ENCODE measurements around the gene ADRM1. TPM values are rescaled to one million over a fixed set of nuclear protein-coding genes. Genes with fewer than 3 reads are reported as not detected.

The ADRM1 gene
- total RNA-seq, 2 experiments from 2014 or later = 97.7 to 103 TPM

DNA sequence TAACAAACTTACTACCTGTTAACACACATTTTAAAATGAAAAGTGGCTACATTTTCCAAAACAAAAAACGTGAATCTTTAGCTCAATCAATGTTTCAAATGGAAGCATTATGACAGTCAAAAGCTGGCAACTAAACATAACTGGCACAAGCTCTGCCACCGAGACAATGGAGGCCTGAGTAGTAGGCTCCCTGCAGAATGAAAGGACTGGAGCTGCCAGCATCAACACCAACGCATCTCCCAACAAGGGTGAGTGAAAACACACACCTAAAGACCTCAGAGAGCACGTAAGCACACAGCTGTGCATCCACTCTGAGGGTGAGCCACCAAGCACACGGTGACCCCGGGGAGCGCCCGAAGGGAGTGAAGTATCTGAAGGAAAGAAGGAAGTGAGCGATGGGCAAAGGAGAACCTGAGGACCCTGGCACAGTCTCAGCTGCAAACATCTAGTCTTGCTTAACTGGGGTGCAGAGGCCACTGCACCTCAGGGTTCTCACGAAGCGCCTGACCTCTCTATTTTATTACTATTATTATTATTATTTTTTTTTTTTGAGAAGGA is 1.6 kb upstream of the ADRM1 start:
- ATAC-seq (no peak), DNase-seq (no peak)
- no peaks in the 10 kb centered on the region for H3K27me3 Mint-ChIP-seq (ENCODE audit: low read depth)
- peaks cover 28% of the 10 kb centered on the region for H3K4me1 Mint-ChIP-seq (ENCODE audit: low read depth)
- peak overlapping the region; percentile 98 for H3K27ac Mint-ChIP-seq
- peaks cover 19% of the 10 kb centered on the region for H3K36me3 Mint-ChIP-seq (ENCODE audit: low read depth)
- no peak overlapping the region for H3K4me3 Mint-ChIP-seq
- no peaks in the 10 kb centered on the region for H3K9me3 Mint-ChIP-seq (ENCODE audit: insufficient read depth)
- POLR2A ChIA-PET = interaction anchor here (1.6 kb wide), 1 partner anchor 493 kb away, joined by 5 read pairs; no protein-coding TSS in a partner anchor
- CTCF ChIA-PET = interaction anchor here (0.9 to 4.5 kb wide), 4 partner anchors 9 to 82 kb away, joined by 4 to 31 read pairs (median 5); no protein-coding TSS in a partner anchor

GRCh38 chr20:62301773-62302340 is 940 bp upstream of the ADRM1 start:
- CTCF ChIA-PET = interaction anchor here (0.5 to 4.5 kb wide), 11 partner anchors 8 to 89 kb away, joined by 3 to 31 read pairs (median 4); partner anchors contain the start of gene RPS21
- POLR2A ChIA-PET = interaction anchor here (0.9 to 1.6 kb wide), 2 partner anchors 62 to 493 kb away, joined by 3 to 5 read pairs; no protein-coding TSS in a partner anchor
- Mint-ChIP-seq H3K27me3 (ENCODE audit: low read depth) (no peaks in the 10 kb centered on the region), H3K27ac (peak overlapping the region; percentile 98), H3K36me3 (ENCODE audit: low read depth) (peaks cover 24% of the 10 kb centered on the region), H3K9me3 (ENCODE audit: insufficient read depth) (no peaks in the 10 kb centered on the region), H3K4me1 (ENCODE audit: low read depth) (peaks cover 28% of the 10 kb centered on the region), H3K4me3 (peak overlapping the region; percentile 91)
- DNase-seq = peak; percentile 94
- ATAC-seq = peak; percentile 53

- H3K27ac Mint-ChIP-seq = peak overlapping the region; percentile 98
- no peaks in the 10 kb centered on the region for H3K9me3 Mint-ChIP-seq (ENCODE audit: insufficient read depth)
- ChIA-PET CTCF (interaction anchor here (1.2 to 4.5 kb wide), 4 partner anchors 65 to 84 kb away, joined by 3 to 31 read pairs (median 4); partner anchors contain the start of gene RPS21), POLR2A (no interaction called here)
- ATAC-seq = no peak
- H3K4me3 Mint-ChIP-seq = peak overlapping the region; percentile 91
- H3K4me1 Mint-ChIP-seq (ENCODE audit: low read depth) = peaks cover 28% of the 10 kb centered on the region
- H3K27me3 Mint-ChIP-seq (ENCODE audit: low read depth) = no peaks in the 10 kb centered on the region
- peaks cover 30% of the 10 kb centered on the region for H3K36me3 Mint-ChIP-seq (ENCODE audit: low read depth)
- no peak for DNase-seq
Observed at GRCh38 chr20:62303062-62303339, 204 bp downstream of the ADRM1 start.

- ChIA-PET CTCF (interaction anchor here (1.4 to 4.5 kb wide), 2 partner anchors 65 to 79 kb away, joined by 4 to 31 read pairs; no protein-coding TSS in a partner anchor), POLR2A (no interaction called here)
- no peaks in the 10 kb centered on the region for H3K9me3 Mint-ChIP-seq (ENCODE audit: insufficient read depth)
- H3K4me3 Mint-ChIP-seq = peak overlapping the region; percentile 91
- ATAC-seq = peak; percentile 17
- peaks cover 30% of the 10 kb centered on the region for H3K36me3 Mint-ChIP-seq (ENCODE audit: low read depth)
- peak; percentile 33 for DNase-seq
- peaks cover 28% of the 10 kb centered on the region for H3K4me1 Mint-ChIP-seq (ENCODE audit: low read depth)
- no peaks in the 10 kb centered on the region for H3K27me3 Mint-ChIP-seq (ENCODE audit: low read depth)
- H3K27ac Mint-ChIP-seq = peak overlapping the region; percentile 84
Observed at GRCh38 chr20:62303340-62304226, 786 bp downstream of the ADRM1 start.

- no peak for DNase-seq
- no peaks in the 10 kb centered on the region for H3K27me3 Mint-ChIP-seq (ENCODE audit: low read depth)
- POLR2A ChIA-PET = no interaction called here
- peaks cover 28% of the 10 kb centered on the region for H3K4me1 Mint-ChIP-seq (ENCODE audit: low read depth)
- H3K4me3 Mint-ChIP-seq = peak overlapping the region; percentile 91
- no peaks in the 10 kb centered on the region for H3K9me3 Mint-ChIP-seq (ENCODE audit: insufficient read depth)
- CTCF ChIA-PET = no interaction called here
- peak overlapping the region; percentile 84 for H3K27ac Mint-ChIP-seq
- no peak for ATAC-seq
- peaks cover 35% of the 10 kb centered on the region for H3K36me3 Mint-ChIP-seq (ENCODE audit: low read depth)
Observed at GRCh38 chr20:62304331-62305148, 1.7 kb downstream of the ADRM1 start.

DNA sequence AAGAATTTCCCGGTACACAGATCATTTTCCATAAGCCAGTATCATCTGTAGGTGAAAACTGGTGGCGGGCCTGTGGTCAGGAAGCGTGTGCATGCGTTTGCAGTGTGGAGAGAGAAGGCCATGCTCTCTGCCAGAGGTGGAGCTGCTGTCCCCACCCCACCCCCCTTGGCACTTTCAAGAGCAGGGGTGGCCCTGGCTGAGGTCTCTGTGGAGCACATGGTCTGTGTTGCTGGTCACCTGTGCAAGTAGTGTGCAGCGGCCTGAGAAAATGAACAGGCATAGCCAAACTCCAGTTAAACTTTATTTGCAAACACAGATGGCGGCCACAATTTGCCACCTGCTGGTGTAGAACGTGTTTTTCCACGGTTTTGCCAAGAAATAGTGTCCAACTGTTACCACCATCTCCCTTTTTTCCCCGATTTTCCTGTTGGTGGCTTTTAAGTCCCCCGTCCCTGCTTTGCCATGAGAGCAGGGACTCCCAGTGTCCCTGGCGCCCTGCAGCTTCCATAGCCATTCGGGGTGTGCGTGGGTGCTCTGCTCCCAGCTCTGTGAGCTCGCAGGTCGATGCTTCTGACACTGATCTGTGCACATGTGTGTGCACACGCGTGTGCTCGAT is 2.5 kb downstream of the ADRM1 start:
- Mint-ChIP-seq H3K27ac (peak overlapping the region; percentile 67), H3K4me1 (ENCODE audit: low read depth) (peaks cover 28% of the 10 kb centered on the region), H3K4me3 (peak overlapping the region; percentile 91), H3K9me3 (ENCODE audit: insufficient read depth) (no peaks in the 10 kb centered on the region), H3K27me3 (ENCODE audit: low read depth) (no peaks in the 10 kb centered on the region), H3K36me3 (ENCODE audit: low read depth) (peaks cover 35% of the 10 kb centered on the region)
- no peak for DNase-seq
- POLR2A ChIA-PET = no interaction called here
- CTCF ChIA-PET = interaction anchor here (1.7 kb wide), 1 partner anchor 503 kb away, joined by 4 read pairs; no protein-coding TSS in a partner anchor
- no peak for ATAC-seq

DNA sequence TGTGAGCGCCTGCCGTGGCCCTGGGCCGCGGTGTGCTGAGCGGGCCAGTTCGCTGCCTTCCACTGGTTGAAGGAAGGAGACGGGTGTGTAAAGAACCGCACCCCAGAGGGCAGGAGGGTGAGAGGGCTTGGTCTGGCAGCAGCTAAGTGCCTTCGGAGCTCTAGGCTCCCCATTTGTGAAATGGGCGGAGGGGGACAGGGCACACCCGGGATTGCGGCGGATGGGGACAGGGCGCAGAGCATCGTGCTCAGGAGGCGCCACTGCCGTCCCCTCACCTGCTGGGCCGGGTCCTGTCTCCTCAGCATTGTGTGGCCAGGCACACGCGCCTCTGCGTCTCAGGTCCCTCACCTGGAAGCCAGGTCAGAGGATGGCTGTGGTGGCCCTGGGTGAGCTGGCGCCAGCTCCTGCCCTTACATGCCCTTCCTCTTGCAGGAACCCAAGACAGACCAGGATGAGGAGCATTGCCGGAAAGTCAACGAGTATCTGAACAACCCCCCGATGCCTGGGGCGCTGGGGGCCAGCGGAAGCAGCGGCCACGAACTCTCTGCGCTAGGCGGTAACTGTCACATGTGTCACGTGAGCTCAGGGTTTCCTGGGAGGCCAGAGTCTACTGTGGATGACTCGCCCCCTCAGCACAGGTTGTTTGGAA is 3.1 kb downstream of the ADRM1 start:
- POLR2A ChIA-PET = no interaction called here
- peak overlapping the region; percentile 67 for H3K27ac Mint-ChIP-seq
- peaks cover 28% of the 10 kb centered on the region for H3K4me1 Mint-ChIP-seq (ENCODE audit: low read depth)

GRCh38 chr20:62306414-62307187 is 3.8 kb downstream of the ADRM1 start:
- peaks cover 23% of the 10 kb centered on the region for H3K4me1 Mint-ChIP-seq (ENCODE audit: low read depth)

More for the DNA sequence above, 3.1 kb downstream of the ADRM1 start:
- Mint-ChIP-seq H3K4me3 (peak overlapping the region; percentile 46), H3K36me3 (ENCODE audit: low read depth) (peaks cover 35% of the 10 kb centered on the region), H3K27me3 (ENCODE audit: low read depth) (no peaks in the 10 kb centered on the region), H3K9me3 (ENCODE audit: insufficient read depth) (no peaks in the 10 kb centered on the region)
- no peak for ATAC-seq
- DNase-seq = no peak
- CTCF ChIA-PET = interaction anchor here (1.7 kb wide), 1 partner anchor 502 kb away, joined by 4 read pairs; no protein-coding TSS in a partner anchor

DNA sequence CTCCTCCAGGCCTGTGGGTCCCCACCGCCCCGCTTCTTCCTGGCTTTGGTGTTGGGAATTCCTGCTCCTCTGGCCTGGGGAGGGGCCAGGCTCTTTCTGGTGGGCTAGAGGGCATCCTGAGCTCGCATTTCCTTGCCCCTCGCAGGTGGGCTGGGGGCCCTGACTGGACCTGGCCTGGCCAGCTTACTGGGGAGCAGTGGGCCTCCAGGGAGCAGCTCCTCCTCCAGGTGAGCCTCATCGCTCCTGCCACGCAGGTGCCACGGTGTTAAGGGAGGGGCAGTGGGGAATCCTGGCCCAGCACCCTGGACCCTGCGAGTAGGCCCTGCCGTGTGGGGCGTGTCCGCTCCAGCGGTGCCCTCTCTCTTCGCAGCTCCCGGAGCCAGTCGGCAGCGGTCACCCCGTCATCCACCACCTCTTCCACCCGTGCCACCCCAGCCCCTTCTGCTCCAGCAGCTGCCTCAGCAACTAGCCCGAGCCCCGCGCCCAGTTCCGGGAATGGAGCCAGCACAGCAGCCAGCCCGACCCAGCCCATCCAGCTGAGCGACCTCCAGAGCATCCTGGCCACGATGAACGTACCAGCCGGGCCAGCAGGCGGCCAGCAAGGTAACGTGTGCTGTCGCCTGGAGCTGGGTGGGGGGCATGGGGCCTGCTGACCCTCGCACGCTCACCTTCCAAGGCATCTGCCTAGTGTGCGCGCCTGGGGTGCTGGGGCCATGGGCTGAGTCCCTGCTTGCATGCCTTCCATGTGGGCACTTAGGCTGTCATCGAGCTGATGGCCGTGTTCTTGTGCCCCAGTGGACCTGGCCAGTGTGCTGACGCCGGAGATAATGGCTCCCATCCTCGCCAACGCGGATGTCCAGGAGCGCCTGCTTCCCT is 4.7 kb downstream of the ADRM1 start:
- H3K4me3 Mint-ChIP-seq = no peak overlapping the region
- POLR2A ChIA-PET = interaction anchor here (0.7 kb wide), 1 partner anchor 79 kb away, joined by 3 read pairs; the partner anchor contains the start of gene RPS21
- peaks cover 35% of the 10 kb centered on the region for H3K36me3 Mint-ChIP-seq (ENCODE audit: low read depth)
- H3K9me3 Mint-ChIP-seq (ENCODE audit: insufficient read depth) = no peaks in the 10 kb centered on the region
- no peak for ATAC-seq
- H3K27ac Mint-ChIP-seq = no peak overlapping the region
- H3K27me3 Mint-ChIP-seq (ENCODE audit: low read depth) = no peaks in the 10 kb centered on the region
- peaks cover 18% of the 10 kb centered on the region for H3K4me1 Mint-ChIP-seq (ENCODE audit: low read depth)
- no peak for DNase-seq
- CTCF ChIA-PET = no interaction called here

More at GRCh38 chr20:62306414-62307187, 3.8 kb downstream of the ADRM1 start:
- no peak overlapping the region for H3K4me3 Mint-ChIP-seq
- ATAC-seq (no peak), DNase-seq (no peak)
- ChIA-PET POLR2A (interaction anchor here (0.7 kb wide), 1 partner anchor 80 kb away, joined by 3 read pairs; the partner anchor contains the start of gene RPS21), CTCF (interaction anchor here (1.7 kb wide), 1 partner anchor 501 kb away, joined by 4 read pairs; no protein-coding TSS in a partner anchor)
- no peak overlapping the region for H3K27ac Mint-ChIP-seq
- H3K9me3 Mint-ChIP-seq (ENCODE audit: insufficient read depth) = no peaks in the 10 kb centered on the region
- peaks cover 35% of the 10 kb centered on the region for H3K36me3 Mint-ChIP-seq (ENCODE audit: low read depth)
- no peaks in the 10 kb centered on the region for H3K27me3 Mint-ChIP-seq (ENCODE audit: low read depth)
